Caki2 (cell line): Measurements from ENCODE around the gene DNASE2. TPM values are rescaled to one million over a fixed set of nuclear protein-coding genes. Genes with fewer than 3 reads are reported as not detected.
"Not testable (repeated sequence)": the region's sequence is repeated elsewhere in the genome, so short reads cannot be mapped to it uniquely, and the experiment has no call there.

Experiments
- DNase-seq: peaks from one replicate; pipeline ENCODE4 v3.0.0-alpha.2; 2015; ENCODE audit warnings: low read depth
- in situ Hi-C: cut with HindIII; loops from 2 replicates; pipeline ENCODE4 v1.10.0; 2016; ENCODE audit warnings: low sequenced_read_pairs, low pct_unique_long_range_greater_than_20kb, mixed read lengths
- total RNA-seq: library from RNA; depleted of rRNA; stranded (reverse); fragments of >200 nt; shearing (Covaris generic); gene quantifications from 2 replicates; pipeline ENCODE4 v1.2.3, GENCODE V29; 2014; ENCODE audit warnings: low replicate concordance

Gene DNASE2
- total RNA-seq, 1 experiment from 2014 or later: 83.9 TPM

DNA sequence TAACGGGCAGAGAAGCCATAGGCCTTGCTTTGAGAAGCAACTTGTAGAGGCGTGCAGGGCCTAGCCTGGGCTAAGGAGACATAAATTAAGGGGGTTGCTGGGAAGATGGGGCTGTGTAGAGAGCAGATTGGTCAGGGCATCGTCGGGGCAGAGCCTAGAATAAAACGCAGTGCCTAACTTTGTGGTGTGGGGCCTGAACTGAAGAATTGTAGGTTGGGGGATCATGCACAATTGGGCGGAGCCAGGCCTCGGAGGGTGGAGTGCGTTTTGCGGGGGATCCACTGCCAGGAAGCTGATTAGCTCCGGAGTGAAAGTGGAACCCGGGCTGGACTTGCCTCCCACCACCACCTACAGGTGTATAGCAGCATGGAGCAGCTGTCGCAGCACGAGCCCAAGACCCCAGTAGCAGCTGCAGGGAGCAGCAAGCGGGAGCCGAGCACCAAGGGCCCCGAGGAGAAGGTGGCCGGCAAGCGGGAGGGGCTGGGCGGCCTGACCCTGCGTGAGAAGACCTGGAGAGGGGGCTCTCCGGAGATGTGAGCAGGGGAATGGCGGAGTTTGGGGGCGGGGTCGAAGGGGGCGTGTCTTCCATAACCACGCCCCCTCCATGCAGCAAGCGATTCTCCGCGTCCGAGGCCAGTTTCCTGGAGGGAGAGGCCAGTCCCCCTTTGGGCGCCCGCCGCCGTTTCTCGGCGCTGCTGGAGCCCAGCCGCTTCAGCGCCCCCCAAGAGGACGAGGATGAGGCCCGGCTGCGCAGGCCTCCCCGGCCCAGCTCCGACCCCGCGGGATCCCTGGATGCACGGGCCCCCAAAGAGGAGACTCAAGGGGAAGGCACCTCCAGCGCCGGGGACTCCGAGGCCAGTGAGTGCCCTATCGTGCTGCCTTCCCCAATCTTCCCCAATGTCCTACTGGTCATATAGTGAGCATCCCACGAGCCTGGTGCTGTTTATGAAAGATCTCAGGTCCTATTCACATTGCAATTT, 13.8 kb downstream of the DNASE2 start:
- in situ Hi-C loops: no loop called here
- DNase-seq: peak; percentile 78

DNA sequence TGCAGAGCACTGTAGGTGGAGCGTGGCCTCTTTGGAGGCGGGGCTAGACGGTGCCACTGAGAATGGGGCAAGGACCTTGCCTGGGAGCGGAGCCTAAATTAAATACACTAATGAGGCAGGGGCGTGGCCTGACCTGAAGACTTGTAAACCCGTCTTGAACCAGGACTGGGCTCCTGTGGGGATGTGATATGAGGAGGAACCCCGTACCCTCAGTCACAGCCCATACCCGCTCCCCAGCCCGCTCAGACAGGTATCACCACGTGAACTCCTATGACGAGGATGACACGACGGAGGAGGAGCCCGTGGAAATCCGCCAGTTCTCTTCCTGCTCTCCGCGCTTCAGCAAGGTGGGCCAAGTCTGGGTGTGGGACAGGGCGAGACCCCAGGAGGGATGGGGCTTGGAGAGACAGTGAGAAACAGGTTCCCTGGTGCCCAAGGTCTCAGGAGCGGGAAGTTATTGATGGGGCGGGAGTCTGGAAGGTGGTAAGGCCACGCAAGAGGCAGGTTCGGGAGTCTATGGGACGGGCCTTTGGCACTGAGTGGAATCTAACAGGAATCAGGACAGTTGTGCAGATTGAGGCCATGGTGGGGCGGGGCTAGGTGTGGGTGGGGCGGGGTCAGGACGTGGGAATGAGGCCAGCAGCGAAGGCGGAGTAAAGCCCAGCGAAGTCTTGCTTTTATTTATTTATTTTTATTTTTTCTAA, 14.7 kb downstream of the DNASE2 start:
- in situ Hi-C loops: no loop called here

DNA sequence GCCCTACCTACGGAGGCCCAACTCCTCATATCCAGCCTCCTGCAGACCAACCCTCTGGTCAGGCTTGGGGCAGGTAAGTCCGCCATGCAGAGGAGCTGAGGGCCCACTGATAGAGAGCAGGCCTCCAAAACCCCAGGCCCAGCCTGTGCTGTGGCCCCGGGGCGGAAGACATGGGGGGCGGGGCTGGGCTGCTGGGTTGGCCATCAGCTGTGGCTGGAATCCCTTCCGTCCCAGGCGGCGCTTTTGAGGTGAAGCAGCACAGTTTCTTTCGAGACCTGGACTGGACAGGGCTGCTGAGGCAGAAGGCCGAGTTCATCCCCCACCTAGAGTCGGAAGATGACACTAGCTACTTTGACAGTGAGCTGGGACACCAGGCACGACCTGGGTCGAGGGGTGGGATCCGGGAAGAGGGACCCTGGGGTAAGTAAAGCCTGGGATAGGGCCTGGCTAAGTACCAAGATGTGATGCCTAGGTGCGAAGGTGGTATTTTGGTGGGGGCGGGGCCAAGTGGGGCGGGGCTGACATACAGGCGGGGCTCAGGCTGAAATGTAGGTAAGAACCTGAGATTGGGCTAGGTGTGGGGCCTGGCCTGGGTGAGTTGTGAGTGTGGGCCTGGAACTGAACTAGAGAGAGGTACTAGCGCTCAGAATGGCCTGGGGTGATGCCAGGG, 15.4 kb downstream of the DNASE2 start:
- DNase-seq: no peak
- in situ Hi-C loops: no loop called here

More for the DNA sequence above, 14.7 kb downstream of the DNASE2 start:
- DNase-seq: no peak

DNA sequence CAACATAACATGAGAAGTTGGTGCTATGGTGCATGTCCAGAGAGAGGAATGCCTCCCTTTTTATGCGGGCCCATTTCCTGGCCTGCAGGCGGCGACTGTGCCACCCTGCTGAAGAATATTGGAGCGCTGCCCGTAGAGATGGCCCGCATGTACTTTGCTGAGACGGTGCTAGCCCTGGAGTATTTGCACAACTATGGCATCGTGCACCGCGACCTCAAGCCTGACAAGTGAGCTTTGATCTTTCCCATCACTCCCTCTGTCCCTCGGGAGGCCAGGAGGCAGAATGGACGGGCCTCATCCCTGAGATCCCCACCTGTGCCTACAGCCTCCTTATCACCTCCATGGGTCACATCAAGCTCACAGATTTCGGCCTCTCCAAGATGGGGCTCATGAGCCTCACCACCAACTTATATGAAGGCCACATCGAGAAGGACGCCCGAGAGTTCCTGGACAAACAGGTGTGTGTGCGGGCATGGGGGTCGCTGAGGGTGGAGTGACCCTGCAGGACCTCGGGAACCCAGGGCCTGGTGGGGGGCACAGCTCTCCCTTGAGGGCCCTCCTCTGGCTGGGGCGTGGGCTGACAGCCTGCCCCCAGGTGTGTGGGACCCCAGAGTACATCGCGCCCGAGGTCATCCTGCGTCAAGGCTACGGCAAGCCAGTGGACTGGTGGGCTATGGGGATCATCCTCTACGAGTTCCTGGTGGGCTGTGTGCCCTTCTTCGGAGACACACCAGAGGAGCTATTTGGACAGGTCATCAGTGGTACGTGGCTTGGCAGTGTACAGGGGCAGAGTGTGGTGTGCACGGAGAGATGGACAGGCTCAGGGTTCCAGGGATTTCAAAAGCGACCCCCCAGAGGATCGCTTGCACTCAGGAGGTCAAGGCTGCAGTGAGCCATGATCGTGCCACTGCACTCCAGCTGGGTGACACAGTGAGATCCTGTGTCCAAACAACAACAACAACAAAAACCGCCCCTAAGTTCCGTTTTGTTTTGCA, 16.2 kb downstream of the DNASE2 start:
- in situ Hi-C loops: no loop called here
- no peak for DNase-seq

DNA sequence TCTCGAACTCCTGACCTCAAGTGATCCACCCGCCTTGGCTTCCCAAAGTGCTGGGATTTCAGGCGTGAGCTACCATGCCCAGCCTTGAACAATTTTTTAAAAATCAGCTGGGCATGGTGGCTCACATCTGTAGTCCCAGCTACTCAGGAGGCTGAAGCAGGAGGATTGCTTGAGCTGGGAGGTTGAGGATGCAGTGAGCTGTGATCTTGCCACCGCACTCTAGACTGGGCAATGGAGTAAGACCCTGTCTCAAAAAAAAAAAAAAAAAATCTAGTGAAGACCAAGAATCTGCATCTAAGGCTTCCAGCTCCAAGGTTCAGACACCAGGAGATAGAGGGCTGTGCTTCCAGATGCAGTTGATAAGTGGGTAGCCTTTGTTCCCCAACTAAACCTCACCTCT, 17.1 kb downstream of the DNASE2 start:
- no peak for DNase-seq
- in situ Hi-C loops: no loop called here

DNA sequence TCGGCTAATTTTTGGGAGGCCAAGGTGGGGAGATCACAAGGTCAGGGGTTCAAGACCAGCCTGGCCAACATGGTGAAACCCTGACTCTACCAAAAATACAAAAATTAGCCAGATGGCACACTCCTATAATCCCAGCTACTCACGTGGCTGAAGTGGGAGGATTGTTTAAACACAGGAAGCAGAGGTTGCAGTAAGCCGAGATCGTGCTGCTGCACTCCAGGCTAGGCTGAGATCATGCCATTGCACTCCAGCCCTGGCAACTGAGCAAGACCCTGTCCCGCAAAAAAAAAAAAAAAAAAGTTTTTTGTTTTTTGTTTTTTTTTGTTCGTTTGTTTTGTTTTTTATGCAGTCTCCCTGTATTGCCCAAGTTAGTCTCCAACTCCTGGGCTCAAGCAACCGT, 21.7 kb downstream of the DNASE2 start:
- in situ Hi-C loops: no loop called here
- no peak for DNase-seq

DNA sequence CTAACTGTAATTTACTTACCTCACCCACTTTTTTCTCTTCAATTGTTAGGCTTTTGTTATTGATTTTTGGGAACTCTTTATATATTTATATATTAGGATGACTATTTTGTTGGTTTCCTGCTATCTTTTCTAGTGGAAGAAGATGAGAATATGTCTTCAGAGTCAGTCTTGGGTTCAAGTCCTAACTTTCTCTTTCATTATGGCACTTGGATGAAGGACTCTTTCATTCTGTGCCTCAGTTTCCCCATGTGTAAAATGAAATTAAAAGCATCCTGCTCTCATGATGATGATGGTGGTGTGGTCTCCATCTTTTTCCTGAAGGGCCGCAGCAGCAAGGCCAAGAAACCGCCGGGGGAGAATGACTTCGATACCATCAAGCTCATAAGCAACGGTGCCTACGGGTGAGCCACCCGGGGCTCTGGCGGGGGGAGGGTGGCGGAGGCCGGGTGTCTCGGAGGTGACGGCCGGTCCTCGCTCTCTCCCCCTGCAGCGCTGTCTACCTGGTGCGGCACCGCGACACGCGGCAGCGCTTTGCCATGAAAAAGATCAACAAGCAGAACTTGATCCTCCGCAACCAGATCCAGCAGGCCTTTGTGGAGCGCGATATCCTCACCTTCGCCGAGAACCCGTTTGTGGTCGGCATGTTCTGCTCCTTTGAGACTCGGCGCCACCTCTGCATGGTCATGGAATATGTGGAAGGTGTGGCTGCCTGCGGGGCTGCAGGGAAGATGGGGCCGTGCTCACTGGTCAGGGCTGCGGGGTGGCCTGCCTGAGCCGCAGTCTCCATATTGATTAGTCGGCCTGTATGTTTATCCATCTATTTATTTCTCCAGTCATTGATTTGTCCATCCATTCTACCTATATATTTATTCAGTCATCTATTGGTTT, 23.0 kb downstream of the DNASE2 start:
- in situ Hi-C loops: no loop called here
- DNase-seq: no peak

DNA sequence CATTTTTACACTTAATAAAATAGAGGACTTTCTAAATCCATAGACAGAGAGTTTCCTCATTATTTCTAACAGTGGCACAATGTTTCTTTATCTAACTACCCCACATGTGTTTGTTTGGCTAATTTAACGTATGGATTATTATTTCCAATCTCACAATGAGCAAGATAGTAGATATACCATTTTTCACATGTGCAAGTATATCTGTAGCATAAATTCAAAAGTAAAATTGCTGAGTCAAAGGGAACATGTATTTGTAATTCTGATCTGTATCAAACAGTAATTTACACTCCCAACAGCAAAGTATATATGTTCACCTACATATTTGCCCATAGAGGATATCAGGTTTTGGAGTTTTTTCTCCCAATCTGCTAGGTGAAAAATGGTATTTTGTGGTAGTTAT, 24.6 kb downstream of the DNASE2 start:
- DNase-seq: no peak
- in situ Hi-C loops: no loop called here

DNA sequence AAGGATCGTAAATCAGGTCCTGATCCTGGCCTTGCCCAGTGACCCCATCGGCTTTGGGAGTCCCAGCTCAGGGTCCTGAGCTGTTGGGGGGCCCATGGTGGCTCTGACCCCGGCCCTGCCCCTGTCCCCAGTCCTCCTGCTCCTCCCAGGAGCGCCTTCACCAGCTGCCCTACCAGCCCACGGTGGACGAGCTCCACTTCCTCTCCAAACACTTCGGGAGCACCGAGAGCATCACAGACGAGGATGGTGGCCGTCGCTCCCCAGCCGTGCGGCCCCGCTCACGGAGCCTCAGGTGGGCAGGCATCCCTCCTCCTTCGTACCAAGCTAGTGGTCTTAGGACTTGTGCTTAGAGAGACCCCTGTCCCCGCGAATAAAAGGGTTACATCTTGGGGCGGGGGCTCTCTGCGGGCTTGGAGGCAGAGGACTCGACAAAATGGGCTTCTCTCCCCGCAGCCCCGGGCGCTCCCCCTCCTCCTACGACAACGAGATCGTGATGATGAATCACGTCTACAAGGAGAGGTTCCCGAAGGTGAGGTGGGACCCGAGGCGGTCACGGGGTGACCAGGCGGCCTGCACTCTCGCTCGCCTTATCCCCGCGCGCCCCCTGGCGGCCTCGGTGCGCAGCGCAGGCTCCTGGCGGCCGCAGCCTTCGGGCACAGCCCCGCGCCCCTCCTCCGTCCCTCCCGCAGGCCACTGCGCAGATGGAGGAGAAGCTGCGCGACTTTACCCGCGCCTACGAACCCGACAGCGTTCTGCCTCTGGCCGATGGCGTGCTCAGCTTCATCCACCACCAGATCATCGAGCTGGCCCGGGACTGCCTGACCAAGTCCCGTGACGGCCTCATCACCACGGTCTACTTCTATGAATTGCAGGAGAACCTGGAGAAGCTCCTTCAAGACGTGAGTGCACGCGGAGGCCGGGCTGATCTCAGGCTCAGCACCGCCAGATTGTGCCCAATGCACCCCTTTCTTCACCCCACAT, 33.8 kb downstream of the DNASE2 start:
- in situ Hi-C loops: no loop called here
- peak; percentile 91 for DNase-seq

DNA sequence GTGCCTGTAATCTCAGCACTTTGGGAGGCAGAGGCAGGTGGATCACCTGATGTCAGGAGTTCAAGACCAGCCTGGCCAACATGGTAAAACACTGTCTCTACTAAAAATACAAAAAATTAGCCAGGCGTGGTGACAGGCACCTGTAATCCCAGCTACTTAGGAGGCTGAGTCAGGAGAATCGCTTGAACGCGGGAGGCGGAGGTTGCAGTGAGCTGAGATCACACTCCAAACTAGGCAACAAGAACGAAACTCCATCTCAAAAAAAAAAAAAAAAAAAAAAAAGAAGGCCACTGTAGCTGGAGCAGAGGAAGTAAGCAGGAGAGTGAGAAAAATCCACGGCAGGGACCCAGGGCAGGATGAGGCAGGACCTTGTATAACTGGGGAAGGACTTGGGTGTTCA, 34.6 kb downstream of the DNASE2 start:
- in situ Hi-C loops: not testable (repeated sequence)

DNA sequence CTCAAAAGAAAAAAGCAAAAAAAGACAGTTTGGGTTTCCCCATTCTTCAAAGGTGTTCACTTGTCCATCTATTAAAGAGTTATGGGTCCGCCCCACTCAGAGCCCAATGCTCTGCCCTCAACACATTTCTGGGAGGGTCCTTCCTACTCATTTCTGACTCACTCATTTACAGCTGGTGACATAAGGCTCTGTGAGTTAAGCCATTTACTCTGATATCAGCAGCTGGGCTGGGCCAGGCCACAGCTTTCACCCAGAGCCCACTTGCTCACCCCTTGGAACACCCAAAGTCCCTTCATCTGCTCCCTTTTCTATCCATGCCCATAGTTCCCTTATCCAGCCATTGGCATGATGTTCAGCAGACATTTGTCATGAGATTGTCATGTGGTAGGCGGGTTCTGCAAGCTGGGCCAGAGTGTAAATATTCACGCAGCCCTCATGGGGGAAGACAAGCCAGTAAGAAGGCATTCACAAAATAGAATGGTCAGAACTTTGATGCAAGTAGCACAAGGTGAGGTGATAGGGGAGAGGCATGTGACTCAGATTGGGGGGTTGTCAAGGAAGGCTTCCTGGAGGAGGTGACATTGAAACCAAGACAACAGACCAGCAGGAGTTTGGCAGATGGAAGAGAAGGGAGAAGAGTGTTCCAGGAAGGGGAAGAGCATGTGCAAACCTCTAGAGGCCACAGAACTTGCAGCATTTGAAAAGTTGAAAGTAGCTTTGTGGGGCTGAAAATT, 37.1 kb downstream of the DNASE2 start:
- no peak for DNase-seq
- in situ Hi-C loops: no loop called here

More for the DNA sequence above, 34.6 kb downstream of the DNASE2 start:
- not testable (repeated sequence) for DNase-seq

DNA sequence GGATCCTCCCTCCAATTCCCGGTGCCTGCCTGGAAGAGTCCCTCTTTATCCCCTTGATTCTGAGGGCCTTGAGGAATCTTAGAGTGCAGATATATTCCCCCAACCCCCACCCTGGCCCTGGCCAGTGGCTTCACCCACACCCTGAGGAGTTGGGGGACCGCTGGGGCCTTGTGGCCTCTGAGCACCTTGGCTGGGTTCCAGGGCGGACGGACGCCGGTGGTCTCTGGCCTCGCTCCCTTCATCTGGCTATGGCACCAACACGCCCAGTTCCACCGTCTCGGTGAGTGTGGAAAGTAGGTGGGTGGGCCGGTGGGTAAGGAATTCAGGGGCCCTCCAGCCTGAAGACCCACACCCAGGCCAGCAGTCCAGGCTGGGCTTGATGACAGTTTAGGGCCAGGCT, 37.9 kb downstream of the DNASE2 start:
- DNase-seq: no peak
- in situ Hi-C loops: no loop called here

DNA sequence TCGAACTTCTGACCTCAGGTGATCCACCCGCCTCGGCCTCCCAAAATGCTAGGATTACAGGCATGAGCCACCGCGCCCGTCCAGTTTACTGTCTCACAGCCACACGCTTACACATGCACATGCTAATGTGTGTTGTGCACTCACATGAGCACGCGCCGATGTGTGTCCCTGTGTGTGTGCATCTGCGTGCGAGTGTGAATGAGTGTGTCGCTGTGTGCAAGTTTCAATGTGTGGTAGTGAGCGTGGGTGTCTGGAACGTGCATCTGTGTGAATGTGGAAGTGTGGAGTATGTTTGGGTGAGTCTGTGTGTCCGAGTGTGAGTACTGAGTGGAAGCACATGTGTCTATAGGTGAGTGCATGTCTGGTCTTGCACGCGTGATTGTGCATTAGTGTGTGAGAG, 38.7 kb downstream of the DNASE2 start:
- DNase-seq: no peak
- in situ Hi-C loops: no loop called here

DNA sequence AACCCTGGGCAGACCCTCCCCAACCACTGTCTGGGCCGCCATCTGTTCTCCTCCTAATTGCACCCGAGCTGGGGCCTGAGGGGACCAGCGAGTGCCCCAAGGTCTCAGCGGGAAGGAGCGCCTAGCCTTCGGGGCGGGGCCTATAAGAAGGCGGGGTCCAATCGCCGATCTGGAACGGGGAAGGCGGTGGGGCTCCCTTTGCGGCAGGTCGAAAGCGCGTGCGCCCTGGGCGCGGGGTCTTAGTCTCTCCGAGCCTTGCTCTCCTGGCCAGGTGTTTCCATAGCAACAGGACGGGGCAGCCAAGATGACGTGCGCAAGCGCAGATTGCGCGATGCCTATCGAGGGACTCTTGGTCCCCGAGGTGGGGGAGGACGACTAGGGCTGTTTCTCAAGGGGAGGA, 40.2 kb downstream of the DNASE2 start:
- in situ Hi-C loops: no loop called here
- no peak for DNase-seq
